Measurements from ENCODE around the gene SLC37A4. TPM values are rescaled to one million over a fixed set of nuclear protein-coding genes. Genes with fewer than 3 reads are reported as not detected.

SLC37A4 gene
- total and polyA plus RNA-seq, 10 of the 15 experiments (the other 5 are each of a cell fraction or from before 2014, with no cell fraction given), result 11.6 to 29.7 (median 20.4) TPM

- TF ChIP-seq SMAD1 (IDR thresholded peaks at IDR 0.05; ENCODE audit: low read depth, partially characterized antibody), result no peak
- TF ChIP-seq NKRF (conservative IDR thresholded peaks at IDR 0.05), result peak; percentile 95
- no peak for TF ChIP-seq NFXL1 (IDR thresholded peaks at IDR 0.05; ENCODE audit: borderline replicate concordance)
- no peak for TF ChIP-seq RB1 (IDR thresholded peaks at IDR 0.05; ENCODE audit: borderline replicate concordance)
- no peak for TF ChIP-seq KDM1A (IDR thresholded peaks at IDR 0.05; ENCODE audit: borderline replicate concordance)
- no peak for TF ChIP-seq ZNF274 (IDR thresholded peaks at IDR 0.05; ENCODE audit: insufficient read depth, insufficient read length)
- peak; percentile 68 for TF ChIP-seq TBL1XR1 (IDR thresholded peaks at IDR 0.05; ENCODE audit: low read depth, low read length)
- TF ChIP-seq EZH2 (IDR thresholded peaks at IDR 0.05; ENCODE audit: borderline replicate concordance, control insufficient read depth, low read depth, low read length), result no peak
- TF ChIP-seq SUZ12 (IDR thresholded peaks at IDR 0.05; ENCODE audit: unreplicated experiment), result no peak
- peak in 1 of 2 experiments; percentile 33; a peak in 1 of 3 replicates for TF ChIP-seq EGR1 (IDR thresholded peaks at IDR 0.05; ENCODE audit: borderline replicate concordance in 1 of 2, low read depth in 2 of 2, low read length in 2 of 2)
- peak; percentile 77 for TF ChIP-seq PKNOX1 (IDR thresholded peaks at IDR 0.05)
- TF ChIP-seq SP1 (IDR thresholded peaks at IDR 0.05; ENCODE audit: low read depth, low read length), result peak; percentile 32
- no peak for TF ChIP-seq PBX3 (IDR thresholded peaks at IDR 0.05; ENCODE audit: insufficient replicate concordance, low read depth, low read length)
- TF ChIP-seq CBFB (IDR thresholded peaks at IDR 0.05; ENCODE audit: low read depth), result no peak
- no peak for TF ChIP-seq HSF1 (IDR thresholded peaks at IDR 0.05; ENCODE audit: low read depth, low read length)
Observed at GRCh38 chr11:119067371-119068222, 36.9 kb upstream of the SLC37A4 start, which contains the start of gene VPS11 (continued).
